HEK293 (cell line): ENCODE measurements around the gene SPATA2.
A peak's percentile ranks its signal among the peaks of the same experiment; 100 is the strongest.

Experiments
- CTCF ChIA-PET: fragments of 350-600 bp; formaldehyde crosslinking; extraction: SDS; loops from one replicate; lab custom pipeline; 2021; ENCODE audit warnings: antibody characterized with exemption; lab: Yijun Ruan, JAX
- POLR2A ChIA-PET: fragments of 300-600 bp; formaldehyde crosslinking; extraction: SDS; loops from one replicate; lab custom pipeline; 2020; ENCODE audit warnings: antibody characterized with exemption, inconsistent platforms; lab: Yijun Ruan, JAX
- H3K27ac ChIP-seq: fragments of 200-500 bp; sonication (Bioruptor generic); 2 replicates; pipeline ENCODE4 v1.5.1; 2014; ENCODE audit warnings: low read depth, low read length, control low read depth, inconsistent platforms; ENCODE audit errors: extremely low read depth
- H3K36me3 ChIP-seq, 2 experiments: fragments of 200-500 bp in 1 of 2; sonication (Bioruptor generic) in 1 of 2; 1 replicate in 1 of 2; 2 replicates in 1 of 2; pipeline ENCODE4 v1.5.1; 2014 to 2017; ENCODE audit warnings: inconsistent platforms in 2 of 2, low read length in 2 of 2; ENCODE audit not compliant: control insufficient read depth in 2 of 2, insufficient read depth in 1 of 2
- H3K4me1 ChIP-seq: fragments of 200-500 bp; sonication (Bioruptor generic); 2 replicates; pipeline ENCODE4 v1.5.1; 2014; ENCODE audit warnings: mild to moderate bottlenecking, low read length, inconsistent platforms; ENCODE audit not compliant: control insufficient read depth, insufficient read depth
- H3K4me3 ChIP-seq: 2 replicates; pipeline ENCODE4 v1.5.1; 2011; ENCODE audit warnings: low read depth, mild to moderate bottlenecking, control low read depth, low read length, moderate library complexity
- H3K9me3 ChIP-seq: fragments of 200-500 bp; sonication (Bioruptor generic); 2 replicates; pipeline ENCODE4 v1.5.1; 2014; ENCODE audit warnings: low read depth, low read length, inconsistent platforms; ENCODE audit not compliant: control insufficient read depth, insufficient read depth
- IKZF3 ChIP-seq: fragments of 450-650 bp; IDR thresholded peaks from 2 replicates; pipeline ENCODE4 v1.5.0; 2018; ENCODE audit warnings: missing biosample characterization, mild to moderate bottlenecking, missing genetic modification characterization, moderate library complexity
- PRDM6 ChIP-seq: fragments of 450-650 bp; formaldehyde crosslinking; IDR thresholded peaks from 2 replicates; pipeline ENCODE4 v1.5.1; 2017; ENCODE audit warnings: missing biosample characterization, missing genetic modification characterization
- REST ChIP-seq: fragments of 450-650 bp; formaldehyde crosslinking; IDR thresholded peaks from 2 replicates; pipeline ENCODE4 v1.5.1; 2016; ENCODE audit warnings: missing biosample characterization, missing genetic modification characterization
- SALL2 ChIP-seq: fragments of 450-650 bp; formaldehyde crosslinking; IDR thresholded peaks from 2 replicates; pipeline ENCODE4 v1.5.0; 2017; ENCODE audit warnings: missing biosample characterization, mild to moderate bottlenecking, missing genetic modification characterization, borderline replicate concordance
- ZBTB10 ChIP-seq: fragments of 450-650 bp; formaldehyde crosslinking; IDR thresholded peaks from 2 replicates; pipeline ENCODE4 v1.5.1; 2016; ENCODE audit warnings: missing biosample characterization, missing genetic modification characterization
- ZBTB20 ChIP-seq: fragments of 450-650 bp; formaldehyde crosslinking; IDR thresholded peaks from 2 replicates; pipeline ENCODE4 v1.5.1; 2016; ENCODE audit warnings: missing biosample characterization, missing genetic modification characterization
- ZBTB26 ChIP-seq: fragments of 450-650 bp; formaldehyde crosslinking; optimal IDR thresholded peaks from 2 replicates; pipeline ENCODE3; 2016; ENCODE audit warnings: missing biosample characterization, mild to moderate bottlenecking, missing genetic modification characterization
- ZFP3 ChIP-seq: fragments of 450-650 bp; formaldehyde crosslinking; IDR thresholded peaks from 2 replicates; pipeline ENCODE4 v1.5.1; 2016; ENCODE audit warnings: low read depth, missing biosample characterization, missing genetic modification characterization
- ZNF214 ChIP-seq: fragments of 450-650 bp; formaldehyde crosslinking; IDR thresholded peaks from 2 replicates; pipeline ENCODE4 v1.5.1; 2017; ENCODE audit warnings: missing biosample characterization, mild to moderate bottlenecking, missing genetic modification characterization, borderline replicate concordance
- ZNF24 ChIP-seq: fragments of 450-650 bp; formaldehyde crosslinking; IDR thresholded peaks from 2 replicates; pipeline ENCODE4 v1.5.1; 2016; ENCODE audit warnings: missing biosample characterization, missing genetic modification characterization
- ZNF248 ChIP-seq: fragments of 450-650 bp; formaldehyde crosslinking; IDR thresholded peaks from 2 replicates; pipeline ENCODE4 v1.5.1; 2017; ENCODE audit warnings: missing biosample characterization, missing genetic modification characterization
- ZNF341 ChIP-seq: fragments of 450-650 bp; formaldehyde crosslinking; IDR thresholded peaks from 2 replicates; pipeline ENCODE4; 2016; ENCODE audit warnings: low read depth, missing biosample characterization, missing genetic modification characterization
- ZNF362 ChIP-seq: fragments of 450-650 bp; formaldehyde crosslinking; IDR thresholded peaks from 2 replicates; pipeline ENCODE4 v1.5.1; 2016; ENCODE audit warnings: missing biosample characterization, missing genetic modification characterization
- ZNF514 ChIP-seq: fragments of 450-650 bp; formaldehyde crosslinking; IDR thresholded peaks from 2 replicates; pipeline ENCODE4 v1.5.1; 2016; ENCODE audit warnings: missing biosample characterization, missing genetic modification characterization
- ZNF518A ChIP-seq: fragments of 450-650 bp; formaldehyde crosslinking; conservative IDR thresholded peaks from 2 replicates; pipeline ENCODE4 v1.5.1; 2016; ENCODE audit warnings: low read depth, missing biosample characterization, missing genetic modification characterization
- ZNF629 ChIP-seq: fragments of 450-650 bp; formaldehyde crosslinking; IDR thresholded peaks from 2 replicates; pipeline ENCODE4 v1.5.1; 2017; ENCODE audit warnings: missing biosample characterization, missing genetic modification characterization
- ZNF677 ChIP-seq: fragments of 450-650 bp; IDR thresholded peaks from 2 replicates; pipeline ENCODE4 v1.5.0; 2018; ENCODE audit warnings: missing biosample characterization, mild to moderate bottlenecking, missing genetic modification characterization, moderate library complexity
- ZSCAN30 ChIP-seq: fragments of 450-650 bp; IDR thresholded peaks from 2 replicates; pipeline ENCODE4 v1.5.1; 2018; ENCODE audit warnings: missing biosample characterization, mild to moderate bottlenecking, missing genetic modification characterization, moderate library complexity
- ZSCAN5A ChIP-seq: fragments of 450-650 bp; formaldehyde crosslinking; IDR thresholded peaks from 2 replicates; pipeline ENCODE4 v1.5.1; 2016; ENCODE audit warnings: missing biosample characterization, missing genetic modification characterization

Gene SPATA2

GRCh38 chr20:49913399-49914047 lies 1.8 kb downstream of the SPATA2 start:
- Histone ChIP-seq H3K9me3 (no peaks in the 10 kb centered on the region), H3K27ac (no peak overlapping the region), H3K4me1 (no peaks in the 10 kb centered on the region), H3K36me3 (peaks cover 0 to 12% of the 10 kb centered on the region in 2 experiments; a peak in 1 of 3 replicates), H3K4me3 (no peak overlapping the region)
- ChIA-PET CTCF (interaction anchor here (0.6 to 1.7 kb wide), 3 partner anchors 9 to 392 kb away, joined by 3 to 8 read pairs (median 3); no protein-coding TSS in a partner anchor), POLR2A (interaction anchor here (0.5 to 0.9 kb wide), 3 partner anchors 9 to 33 kb away, joined by 3 read pairs; no protein-coding TSS in a partner anchor)
- TF ChIP-seq ZNF629 (tag by site-specific recombination) = 0 out of 2 replicates have a peak, but pooled peaks have one; percentile 16
- no peak for TF ChIP-seq ZNF677 (tag by site-specific recombination)
- TF ChIP-seq ZBTB20 = no peak
- TF ChIP-seq PRDM6 (tag by site-specific recombination) = no peak
- TF ChIP-seq ZSCAN5A (tag by site-specific recombination) = no peak
- no peak for TF ChIP-seq ZNF24 (tag by site-specific recombination)
- no peak for TF ChIP-seq ZNF341 (tag by site-specific recombination)
- TF ChIP-seq REST (tag by site-specific recombination) = peak; percentile 76
- TF ChIP-seq IKZF3 (tag by site-specific recombination) = no peak
- no peak for TF ChIP-seq ZNF514 (tag by site-specific recombination)
- TF ChIP-seq ZNF248 = no peak
- TF ChIP-seq ZNF362 (tag by site-specific recombination) = peak; percentile 77; the same call in 1 of the 2 replicates
- no peak for TF ChIP-seq ZBTB10 (tag by site-specific recombination)
- TF ChIP-seq ZSCAN30 (tag by site-specific recombination) = no peak
- TF ChIP-seq ZFP3 = no peak
- TF ChIP-seq ZNF518A (tag by site-specific recombination) = no peak
- TF ChIP-seq SALL2 (tag by site-specific recombination) = no peak
- no peak for TF ChIP-seq ZNF214 (tag by site-specific recombination)
- no peak for TF ChIP-seq ZBTB26 (tag by site-specific recombination)
